GM21515 (cell line): ENCODE data around the gene ASPG.

Source experiments
- ATAC-seq: cut with Tn5 transposase; IDR thresholded peaks from one replicate; pipeline ENCODE4 v1.9.1; 2021; ENCODE audit not compliant: unreplicated experiment

The ASPG gene

GRCh38 chr14:104159990-104160389 is 74.5 kb downstream of the ASPG start:
- ATAC-seq = no peak

DNA sequence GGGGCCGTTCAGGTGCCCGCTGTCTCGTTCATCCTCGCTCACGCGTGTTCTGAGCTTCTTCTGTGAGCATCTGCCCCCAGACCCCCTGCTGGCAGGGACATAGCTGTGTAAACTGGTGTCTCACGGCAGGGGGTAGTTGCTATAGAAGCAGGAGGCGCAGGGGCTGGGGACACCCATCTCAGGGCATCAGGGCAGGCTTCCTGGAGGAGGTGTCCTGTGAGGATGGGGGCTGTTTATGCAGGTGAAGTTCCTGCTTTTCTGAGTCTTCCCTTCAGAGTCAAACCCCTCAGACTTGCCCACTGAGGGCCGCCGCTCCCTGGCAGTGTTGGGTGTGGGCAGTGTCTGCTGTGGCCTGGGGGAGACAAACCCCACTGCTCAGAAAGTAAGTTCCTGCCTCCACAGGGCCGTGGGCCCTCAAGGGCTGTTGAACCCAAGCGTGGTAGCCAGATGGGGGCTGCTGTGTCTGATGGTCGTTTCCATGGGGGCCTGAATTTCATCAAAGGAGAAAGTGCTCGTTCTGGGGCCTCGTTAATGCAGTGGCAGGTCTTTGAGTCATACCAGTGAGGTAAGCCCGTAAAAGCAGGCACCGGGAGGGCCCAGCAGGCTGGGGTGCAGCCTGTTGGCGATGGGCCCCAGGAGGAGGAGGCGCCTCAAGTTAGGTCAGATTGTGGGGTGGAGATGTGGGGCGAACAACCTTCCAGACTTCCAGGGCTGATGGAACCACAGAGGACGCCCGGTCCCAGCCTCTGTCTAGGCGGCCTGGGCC is 76.3 kb downstream of the ASPG start:
- ATAC-seq = no peak

DNA sequence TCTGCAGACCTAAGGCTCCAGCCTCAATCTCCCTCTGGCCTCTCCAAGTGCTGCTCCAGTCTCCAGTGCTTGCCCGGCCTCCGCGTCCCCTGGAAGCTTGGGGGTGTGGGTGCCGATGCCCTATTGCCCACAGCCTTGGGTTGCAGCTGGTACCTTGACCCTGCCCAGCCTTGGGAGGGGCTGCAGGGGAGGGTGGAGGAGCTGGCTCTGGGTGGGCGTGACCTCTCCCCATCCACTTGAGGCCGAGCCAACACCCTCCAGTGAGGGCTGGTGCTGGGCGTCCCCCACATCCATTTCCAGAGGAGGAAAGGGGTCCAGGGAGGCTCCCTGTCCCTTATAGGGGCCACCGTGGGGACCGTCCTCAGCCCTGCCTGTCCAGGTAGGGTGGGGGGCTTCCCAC is 77.0 kb downstream of the ASPG start:
- no peak for ATAC-seq

- ATAC-seq = no peak
These were observed 78.0 kb downstream of the ASPG start for GRCh38 chr14:104163541-104163940.

GRCh38 chr14:104164041-104164440 is 78.5 kb downstream of the ASPG start:
- ATAC-seq = no peak

DNA sequence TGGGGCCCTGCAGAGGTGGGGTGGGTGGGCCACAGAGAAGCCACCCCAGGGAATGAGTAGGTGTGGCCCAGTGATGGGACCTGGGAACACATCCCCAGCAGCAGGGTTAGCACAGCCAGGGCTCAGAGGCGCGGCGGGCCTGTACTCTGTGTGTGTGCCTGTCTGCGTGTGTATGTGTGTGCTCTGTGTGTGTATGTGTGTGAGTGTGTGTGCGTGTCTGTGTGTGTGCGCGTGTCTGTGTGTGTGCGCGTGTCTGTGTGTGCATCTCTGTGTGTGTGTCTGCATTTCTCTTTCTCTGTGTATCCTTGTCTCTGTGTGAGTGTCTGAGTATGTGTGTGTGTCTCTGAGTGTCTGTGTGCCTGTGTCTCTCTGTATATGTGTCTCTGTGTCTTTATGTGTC is 79.0 kb downstream of the ASPG start:
- no peak for ATAC-seq
